GM18511 (cell line): ENCODE results near the gene CCDC32.

Experiments
- ATAC-seq: cut with Tn5 transposase; IDR thresholded peaks from one replicate; pipeline ENCODE4 v1.9.1; 2021; ENCODE audit warnings: mild to moderate bottlenecking, moderate library complexity; ENCODE audit not compliant: unreplicated experiment

The CCDC32 gene

DNA sequence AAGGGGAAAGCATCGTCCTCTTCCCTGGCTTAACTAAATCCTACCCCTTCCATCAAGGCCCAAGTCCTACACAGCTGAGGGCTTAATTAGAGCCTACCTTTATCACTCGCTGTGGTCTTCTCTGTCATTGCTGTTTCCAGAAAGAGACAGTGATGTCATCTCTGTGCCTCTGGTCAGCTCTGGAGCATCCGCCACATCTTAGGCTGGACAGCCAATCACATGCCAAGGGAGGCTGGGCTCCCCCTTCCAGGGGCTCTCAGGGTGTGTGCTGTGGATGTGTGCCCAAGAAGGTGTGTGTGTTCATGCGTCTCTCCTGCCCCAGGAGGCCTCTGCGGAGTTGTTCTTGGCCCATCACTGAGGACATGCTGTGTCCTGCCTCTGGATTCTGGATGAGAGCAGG, 51.2 kb downstream of the CCDC32 start:
- ATAC-seq = no peak

DNA sequence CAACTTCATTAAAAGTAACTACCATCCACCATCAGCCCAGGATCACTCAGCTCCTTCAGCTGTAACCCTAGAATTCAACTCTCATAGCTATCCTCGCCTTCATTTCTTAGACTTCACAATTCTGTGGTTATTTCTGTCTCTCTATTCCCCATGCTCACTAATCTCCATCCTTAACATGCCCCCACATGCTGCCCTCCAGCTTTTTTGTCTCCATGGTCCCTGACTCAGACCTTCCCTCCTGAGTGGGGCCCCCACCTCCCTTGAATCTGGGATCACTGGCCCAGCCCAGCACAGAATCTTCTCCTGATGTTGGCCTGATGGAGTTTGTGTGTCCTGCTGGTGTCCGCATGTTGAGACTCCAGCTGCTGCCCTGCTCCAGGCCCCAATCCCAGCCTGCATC, 52.4 kb downstream of the CCDC32 start:
- ATAC-seq = no peak

DNA sequence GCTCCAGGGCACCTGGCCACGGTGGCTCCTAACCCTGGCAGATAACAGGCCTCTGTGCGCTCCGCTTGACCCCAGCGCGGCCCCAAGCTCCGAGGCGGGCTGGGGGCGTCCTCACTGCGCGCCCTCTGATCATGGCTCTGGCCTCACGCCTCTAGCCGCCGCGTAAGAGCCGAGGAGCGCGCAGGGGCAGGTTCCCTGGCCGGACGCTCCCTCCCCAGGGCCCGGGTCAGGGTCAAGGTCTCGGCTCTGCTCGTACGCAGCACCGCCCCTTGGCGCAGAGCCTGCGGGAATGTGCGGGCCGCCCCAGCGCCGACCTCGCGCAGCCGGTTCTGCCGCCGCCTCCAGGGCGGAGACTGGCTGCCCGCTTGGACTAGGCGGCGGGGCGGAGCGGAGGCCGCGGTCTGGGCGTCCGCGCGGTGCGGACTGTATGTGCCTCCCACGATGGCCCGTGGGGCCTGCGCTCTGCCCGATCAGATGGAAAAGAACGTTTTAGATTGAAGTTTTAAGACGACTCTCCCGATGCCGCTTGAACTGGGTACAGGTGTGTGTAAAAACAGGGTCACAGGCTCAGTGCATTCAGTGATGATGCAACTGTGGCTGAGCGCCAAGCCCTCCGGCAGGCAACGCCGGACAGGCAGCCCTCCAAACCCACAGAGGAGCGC, 53.2 kb downstream of the CCDC32 start:
- peak; percentile 46 for ATAC-seq

DNA sequence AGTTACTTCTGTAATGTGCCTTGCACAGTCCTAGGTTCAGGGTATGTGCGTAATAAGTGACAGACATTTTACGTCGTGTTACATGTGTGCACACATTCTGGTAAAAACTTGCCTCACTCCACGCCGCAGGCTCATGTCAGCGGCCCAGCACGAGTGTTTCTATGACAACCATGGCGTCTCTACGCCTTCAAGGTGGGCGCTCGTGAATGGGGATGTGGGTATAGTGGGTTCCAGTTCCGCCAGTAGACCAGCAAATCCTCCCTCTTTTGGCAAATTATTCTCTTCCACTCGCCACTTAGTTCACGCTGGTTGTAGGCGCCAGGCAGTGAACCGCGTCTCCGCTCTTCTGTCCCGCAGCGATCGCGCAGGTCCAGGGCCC, 53.8 kb downstream of the CCDC32 start:
- peak; percentile 56 for ATAC-seq

DNA sequence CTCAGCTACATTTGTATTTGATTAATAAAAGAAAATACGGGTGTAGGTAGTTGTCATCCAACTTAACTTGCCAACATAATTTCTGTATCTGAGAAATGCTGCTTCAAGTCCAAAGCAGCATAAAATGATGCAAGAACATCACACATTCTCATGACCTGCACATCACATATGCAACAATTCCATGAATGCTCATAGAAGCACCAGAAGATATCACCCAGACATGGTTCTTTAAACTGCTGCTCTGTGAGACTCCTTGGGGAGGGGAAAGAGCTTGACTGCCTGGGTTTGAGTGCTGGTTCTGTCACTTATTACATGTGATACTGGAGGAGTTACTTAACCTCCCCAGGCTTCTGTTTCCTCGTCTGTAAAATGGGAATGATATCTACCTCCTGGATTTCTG, 54.6 kb downstream of the CCDC32 start:
- ATAC-seq = no peak

DNA sequence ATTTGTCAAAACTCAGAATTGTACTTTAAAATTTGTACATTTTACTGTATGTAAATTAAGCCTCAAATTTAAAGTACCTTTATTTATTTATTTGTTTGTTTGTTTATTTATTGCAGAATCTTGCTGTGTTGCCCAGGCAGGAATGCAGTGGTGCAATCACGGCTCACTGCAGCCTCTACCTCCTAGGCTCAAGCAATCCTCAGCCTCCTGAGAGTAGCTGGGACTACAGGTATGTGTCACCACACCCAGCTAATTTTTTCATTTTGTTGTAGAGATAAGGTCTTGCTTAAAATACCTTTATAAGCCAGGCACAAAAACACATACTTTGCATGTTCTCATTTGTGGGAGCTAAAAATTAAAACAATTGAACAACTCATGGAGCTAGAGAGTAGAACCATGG, 56.6 kb downstream of the CCDC32 start:
- ATAC-seq = no peak

DNA sequence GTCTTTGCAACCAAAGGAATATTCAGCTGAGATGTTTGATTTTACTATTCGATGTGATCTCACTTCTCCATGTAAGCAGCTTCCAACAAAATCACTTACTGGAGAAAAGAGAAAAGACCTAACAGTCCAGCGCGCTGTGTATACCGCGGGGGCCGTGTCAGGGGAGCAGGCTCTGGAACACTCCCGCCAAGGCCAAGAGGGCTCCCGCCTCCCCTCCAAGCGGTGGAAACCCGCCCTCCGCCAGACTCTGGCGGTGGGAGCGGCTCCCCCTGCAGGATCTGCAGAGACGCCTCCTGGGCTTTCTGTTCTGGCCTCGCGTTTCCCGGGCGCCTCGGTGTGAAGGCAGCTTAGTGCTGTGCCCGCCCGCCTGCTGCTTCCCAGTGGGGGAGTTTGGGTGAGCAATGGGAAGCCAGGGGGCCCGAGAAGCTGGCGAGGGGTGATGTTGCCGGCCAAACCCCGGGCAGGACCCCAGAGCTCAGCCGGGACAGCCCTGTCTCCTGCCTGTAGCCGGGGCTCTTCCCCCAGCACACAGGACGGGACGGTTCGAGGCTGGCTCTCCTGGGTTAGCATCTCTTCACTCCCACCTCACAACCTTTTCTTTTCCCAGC, 57.8 kb downstream of the CCDC32 start:
- ATAC-seq = peak; percentile 69
